Measurements from ENCODE around the gene TCAP. TPM values are rescaled to one million over a fixed set of nuclear protein-coding genes. Genes with fewer than 3 reads are reported as not detected.

The TCAP gene
- polyA plus RNA-seq, 1 donor from 2014 or later, result 3.7 TPM

DNA sequence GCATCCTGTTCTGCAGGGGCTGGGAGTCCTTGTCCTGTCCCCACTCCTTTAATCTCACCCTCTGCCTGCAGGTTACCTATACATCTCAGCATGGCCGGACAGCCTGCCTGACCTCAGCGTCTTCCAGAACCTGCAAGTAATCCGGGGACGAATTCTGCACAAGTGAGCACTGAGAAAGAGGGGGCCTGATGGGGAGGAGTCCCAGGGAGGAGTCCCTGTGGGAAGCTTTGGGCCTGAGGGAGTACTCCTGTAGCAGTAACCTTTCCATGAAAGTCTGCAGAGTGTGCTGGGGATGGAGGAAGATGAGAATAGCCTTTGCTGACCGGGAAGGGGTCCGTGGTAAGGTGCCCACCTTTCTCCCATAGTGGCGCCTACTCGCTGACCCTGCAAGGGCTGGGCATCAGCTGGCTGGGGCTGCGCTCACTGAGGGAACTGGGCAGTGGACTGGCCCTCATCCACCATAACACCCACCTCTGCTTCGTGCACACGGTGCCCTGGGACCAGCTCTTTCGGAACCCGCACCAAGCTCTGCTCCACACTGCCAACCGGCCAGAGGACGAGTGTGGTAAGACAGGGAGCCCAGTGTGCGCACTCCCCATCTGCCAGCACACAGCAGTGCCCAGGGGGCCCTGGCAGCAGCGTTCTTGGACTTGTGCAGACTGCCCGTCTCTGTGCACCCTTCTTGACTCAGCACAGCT lies 50.4 kb downstream of the TCAP start:
- Histone ChIP-seq H3K36me3 (ENCODE audit: insufficient read depth, low read length) (no peaks in the 10 kb centered on the region), H2AFZ (ENCODE audit: low read depth, low read length) (no peak overlapping the region), H3K79me2 (replicated peaks; ENCODE audit: insufficient read depth, low read length) (no peaks in the 10 kb centered on the region), H3K27ac (ENCODE audit: low read length) (no peak overlapping the region), H3K4me2 (ENCODE audit: low read length) (no peak overlapping the region), H3K4me3 (ENCODE audit: low read length) (no peak overlapping the region), H3K9me3 (ENCODE audit: low read length) (no peaks in the 10 kb centered on the region), H3K9me2 (ENCODE audit: insufficient read depth, low read length) (no peaks in the 10 kb centered on the region), H4K20me1 (ENCODE audit: insufficient read depth) (no peaks in the 10 kb centered on the region), H3K27me3 (ENCODE audit: insufficient read depth, low read depth, low read length) (no peaks in the 10 kb centered on the region), H3K9ac (ENCODE audit: low read length) (no peak overlapping the region), H3F3A (ENCODE audit: insufficient read depth, low read length, poor library complexity, severe bottlenecking) (no peaks in the 10 kb centered on the region)
- no peak for TF ChIP-seq EZH2 (IDR thresholded peaks at IDR 0.05; ENCODE audit: borderline replicate concordance, insufficient read depth, low read length, poor library complexity, severe bottlenecking)

Other genes starting within 250 kb of the TCAP start
- gene MED1, start 214.1 kb upstream of the TCAP start, polyA plus RNA-seq, result 16.4 and 18.7 TPM in 2 replicates
- gene CDK12, start 203.9 kb upstream of the TCAP start, polyA plus RNA-seq, result 10.4 and 21.7 TPM in 2 replicates
- gene NEUROD2, start 57.4 kb upstream of the TCAP start, polyA plus RNA-seq, result not detected in 2 replicates
- gene PPP1R1B, start 38.4 kb upstream of the TCAP start, polyA plus RNA-seq, result 1.8 and 3.5 TPM in 2 replicates
- 105 and 121 TPM in 2 replicates for gene STARD3, start 28.2 kb upstream of the TCAP start, polyA plus RNA-seq
- 1.5 TPM in 1 of 2 replicates, not detected in the other for gene PNMT, start 3.1 kb downstream of the TCAP start, polyA plus RNA-seq
- gene PGAP3, start 22.7 kb downstream of the TCAP start, polyA plus RNA-seq, result 27.2 and 30.7 TPM in 2 replicates
- 8.7 and 16.0 TPM in 2 replicates for gene ERBB2, start 34.7 kb downstream of the TCAP start, polyA plus RNA-seq
- gene MIEN1, start 65.2 kb downstream of the TCAP start, polyA plus RNA-seq, result 104 and 106 TPM in 2 replicates
- gene GRB7, start 72.6 kb downstream of the TCAP start, polyA plus RNA-seq, result not detected in 2 replicates
- not detected in 2 replicates for gene IKZF3, start 199.0 kb downstream of the TCAP start, polyA plus RNA-seq
- not detected in 2 replicates for gene ZPBP2, start 202.9 kb downstream of the TCAP start, polyA plus RNA-seq

All from neural cell (in vitro differentiated cells).